Astrocyte of the spinal cord (primary cell): Measurements from ENCODE around the gene F10.
A peak's percentile ranks its signal among the peaks of the same experiment; 100 is the strongest.

Experiments used
- DNase-seq: peaks from one replicate; pipeline ENCODE4 v3.0.0; 2011; ENCODE audit warnings: low read depth, low spot score
- H3K4me3 ChIP-seq: 2 replicates; pipeline ENCODE4 v1.5.1; 2011; ENCODE audit warnings: low read depth, mild to moderate bottlenecking, low read length, moderate library complexity
- CTCF ChIP-seq: IDR thresholded peaks from 2 replicates; pipeline ENCODE4 v1.5.1; 2012; ENCODE audit warnings: low read depth, mild to moderate bottlenecking, low read length, inconsistent platforms
- in situ Hi-C: cut with HindIII; loops from 2 replicates; pipeline ENCODE4 v1.10.0; 2017; ENCODE audit warnings: low sequenced_read_pairs

The F10 gene

GRCh38 chr13:113183450-113184129 is 61.0 kb downstream of the F10 start:
- in situ Hi-C loops = no loop called here
- peak; percentile 26 for DNase-seq
- H3K4me3 ChIP-seq = no peak overlapping the region
- no peak for TF ChIP-seq CTCF

GRCh38 chr13:113184568-113185440 is 62.2 kb downstream of the F10 start:
- in situ Hi-C loops = no loop called here
- TF ChIP-seq CTCF = no peak
- no peak overlapping the region for H3K4me3 ChIP-seq
- no peak for DNase-seq

GRCh38 chr13:113186061-113186900 is 63.7 kb downstream of the F10 start:
- peak; percentile 34 for DNase-seq
- no peak for TF ChIP-seq CTCF
- in situ Hi-C loops = no loop called here
- no peak overlapping the region for H3K4me3 ChIP-seq

- no peak overlapping the region for H3K4me3 ChIP-seq
- DNase-seq = peak; percentile 99
- in situ Hi-C loops = no loop called here
Measured at GRCh38 chr13:113187263-113187669, 64.7 kb downstream of the F10 start.

GRCh38 chr13:113187883-113188665 is 65.5 kb downstream of the F10 start:
- no peak overlapping the region for H3K4me3 ChIP-seq
- TF ChIP-seq CTCF = no peak
- peak; percentile 88 for DNase-seq
- in situ Hi-C loops = no loop called here

More at GRCh38 chr13:113187263-113187669, 64.7 kb downstream of the F10 start:
- no peak for TF ChIP-seq CTCF
